HepG2 (cell line): Measurements from ENCODE around the gene CPVL. TPM values are rescaled to one million over a fixed set of nuclear protein-coding genes. Genes with fewer than 3 reads are reported as not detected.

ENCODE experiments used
- ATAC-seq: fragments of 200-7000 bp; cut with Tn5 transposase; 3 replicates; pipeline ENCODE4 v1.9.1; 2020; ENCODE audit warnings: mild to moderate bottlenecking, moderate library complexity
- Bru-seq: library from RNA; stranded (reverse); fragments of 400-500 nt; gene quantifications from one replicate; lab custom pipeline; 2021; lab: Mats Ljungman, UMichigan
- BruChase-seq, 2 experiments: library from RNA; stranded (reverse); fragments of 400-500 nt; gene quantifications; one replicate each; lab custom pipeline; 2021; lab: Mats Ljungman, UMichigan
- BruUV-seq: library from RNA; stranded (reverse); fragments of 400-500 nt; replicated peaks from 2 replicates; lab custom pipeline; 2021; lab: Mats Ljungman, UMichigan
- CTCF ChIA-PET: fragments of 300-600 bp; formaldehyde crosslinking; extraction: SDS; loops from one replicate; lab custom pipeline; 2021; ENCODE audit warnings: low total read pairs, inconsistent platforms, low intra/inter-chr PET ratio; lab: Yijun Ruan, JAX
- POLR2A ChIA-PET: fragments of 350-600 bp; sonication (Branson Sonifier 250); formaldehyde crosslinking; loops from one replicate; lab custom pipeline; 2020; ENCODE audit warnings: antibody characterized with exemption, inconsistent platforms; lab: Yijun Ruan, JAX
- DNase-seq: peaks from one replicate; pipeline ENCODE4 v3.0.0-alpha.2; 2015; ENCODE audit warnings: low spot score
- FAIRE-seq: peaks from 3 replicates; lab custom pipeline; 2011; peaks lifted over from hg19 to GRCh38; lab: Jason Lieb, UNC
- H2AFZ ChIP-seq: one replicate; pipeline ENCODE4 v1.6.1; 2011; ENCODE audit warnings: low read length, inconsistent platforms
- H3K27ac ChIP-seq: fragments of 300-600 bp; 3 replicates; pipeline ENCODE4 v1.8.0; 2011; ENCODE audit warnings: mixed run types, mild to moderate bottlenecking, mixed read lengths, low read length, inconsistent platforms; ENCODE audit not compliant: insufficient read depth; ENCODE audit errors: extremely low read length
- H3K27me3 ChIP-seq, 2 experiments: fragments of 200-600 bp in 1 of 2; 2 replicates in 1 of 2; 3 replicates in 1 of 2; pipeline versions ENCODE4 v1.6.0 to v1.8.0; 2011; ENCODE audit warnings: low read length in 2 of 2, mild to moderate bottlenecking in 2 of 2, moderate library complexity in 2 of 2, inconsistent platforms in 1 of 2; ENCODE audit not compliant: insufficient read depth in 2 of 2, control insufficient read depth in 1 of 2
- H3K36me3 ChIP-seq, 2 experiments: fragments of 200-600 bp in 1 of 2; replicated peaks in 1 of 2; 2 replicates in 1 of 2; 3 replicates in 1 of 2; pipeline versions ENCODE4 v1.5.1 to v1.8.0; 2011; ENCODE audit warnings: low read length in 2 of 2, inconsistent platforms in 1 of 2; ENCODE audit not compliant: insufficient read depth in 2 of 2, control insufficient read depth in 1 of 2
- H3K4me1 ChIP-seq: 2 replicates; pipeline ENCODE4 v1.5.1; 2012; ENCODE audit warnings: low read length, inconsistent platforms; ENCODE audit not compliant: insufficient read depth
- H3K4me2 ChIP-seq: 2 replicates; pipeline ENCODE4 v1.6.0; 2011; ENCODE audit warnings: low read depth, low read length, inconsistent platforms
- H3K4me3 ChIP-seq, 3 experiments: fragments of 200-600 bp in 1 of 3; sonication (generic), shearing (Covaris generic) in 1 of 3; replicated peaks in 1 of 3; 2 replicates each; pipeline ENCODE4 v1.5.1; 2011 to 2016; ENCODE audit warnings: low read length in 3 of 3, inconsistent platforms in 2 of 3, low read depth in 2 of 3, mild to moderate bottlenecking in 2 of 3, control low read depth in 1 of 3, mixed read lengths in 1 of 3; ENCODE audit not compliant: insufficient read depth in 1 of 3
- H3K79me2 ChIP-seq: one replicate; pipeline ENCODE4 v1.6.1; 2011; ENCODE audit warnings: low read length, inconsistent platforms; ENCODE audit not compliant: insufficient read depth
- H3K9ac ChIP-seq: 2 replicates; pipeline ENCODE4 v1.6.0; 2011; ENCODE audit warnings: mild to moderate bottlenecking, low read depth, low read length, inconsistent platforms; ENCODE audit not compliant: insufficient read depth
- H3K9me3 ChIP-seq: 2 replicates; pipeline ENCODE4 v1.5.1; 2012; ENCODE audit warnings: mild to moderate bottlenecking, low read length
- H4K20me1 ChIP-seq: 2 replicates; pipeline ENCODE4 v1.6.0; 2011; ENCODE audit warnings: inconsistent platforms, mild to moderate bottlenecking, low read length, moderate library complexity; ENCODE audit not compliant: insufficient read depth
- ARID2 ChIP-seq: sonication (generic); formaldehyde crosslinking; IDR thresholded peaks from 2 replicates; pipeline ENCODE4 v1.8.1; 2022; ENCODE audit warnings: mild to moderate bottlenecking, missing genetic modification reagents, borderline replicate concordance
- FOXO1 ChIP-seq: sonication (generic); formaldehyde crosslinking; IDR thresholded peaks from 2 replicates; pipeline ENCODE4 v1.4.0; 2020; ENCODE audit warnings: missing genetic modification reagents
- GMEB1 ChIP-seq: sonication (generic); formaldehyde crosslinking; IDR thresholded peaks from 2 replicates; pipeline ENCODE4 v1.5.1; 2020; ENCODE audit warnings: missing genetic modification reagents, mild to moderate bottlenecking, borderline replicate concordance
- HDAC6 ChIP-seq: fragments of 200-600 bp; sonication (generic); IDR thresholded peaks from 2 replicates; pipeline ENCODE4 v1.7.0; 2017; ENCODE audit warnings: mild to moderate bottlenecking, antibody characterized with exemption, low read length, low read depth
- MAFF ChIP-seq: IDR thresholded peaks from 2 replicates; pipeline ENCODE4 v1.6.1; 2011; ENCODE audit warnings: low read depth, low read length, improper control_type of control experiment
- MED8 ChIP-seq: sonication (generic); formaldehyde crosslinking; IDR thresholded peaks from 2 replicates; pipeline ENCODE4 v1.8.1; 2023; ENCODE audit warnings: mild to moderate bottlenecking, missing genetic modification reagents; ENCODE audit not compliant: insufficient replicate concordance
- PHF21A ChIP-seq: sonication (generic); formaldehyde crosslinking; IDR thresholded peaks from 2 replicates; pipeline ENCODE4 v1.5.0; 2020; ENCODE audit warnings: mild to moderate bottlenecking, missing genetic modification reagents
- SALL2 ChIP-seq: sonication (generic); formaldehyde crosslinking; IDR thresholded peaks from 2 replicates; pipeline ENCODE4 v1.8.1; 2023; ENCODE audit warnings: mild to moderate bottlenecking, missing genetic modification reagents, inconsistent platforms
- SMC3 ChIP-seq: IDR thresholded peaks from 2 replicates; pipeline ENCODE4 v1.6.1; 2011; ENCODE audit warnings: low read length, improper control_type of control experiment
- SRY ChIP-seq: sonication (generic); formaldehyde crosslinking; IDR thresholded peaks from 2 replicates; pipeline ENCODE4 v1.8.0; 2022; ENCODE audit warnings: mild to moderate bottlenecking, missing genetic modification reagents
- SSRP1 ChIP-seq: IDR thresholded peaks from 2 replicates; pipeline ENCODE4 v1.6.1; 2016; ENCODE audit warnings: control low read depth
- THAP11 ChIP-seq: IDR thresholded peaks from 2 replicates; pipeline ENCODE4 v1.6.1; 2016; ENCODE audit warnings: missing biosample characterization, missing genetic modification reagents
- ZFAT ChIP-seq: sonication (generic); formaldehyde crosslinking; conservative IDR thresholded peaks from 2 replicates; pipeline ENCODE4 v1.8.1; 2023; ENCODE audit warnings: missing genetic modification reagents, inconsistent platforms
- ZFP36L2 ChIP-seq: sonication (generic); formaldehyde crosslinking; IDR thresholded peaks from 2 replicates; pipeline ENCODE4 v1.4.0; 2020; ENCODE audit warnings: missing genetic modification reagents
- ZNF235 ChIP-seq: sonication (generic); formaldehyde crosslinking; IDR thresholded peaks from 2 replicates; pipeline ENCODE4 v1.8.1; 2023; ENCODE audit warnings: mild to moderate bottlenecking, missing genetic modification reagents, borderline replicate concordance
- ZNF317 ChIP-seq: sonication (generic); formaldehyde crosslinking; IDR thresholded peaks from 2 replicates; pipeline ENCODE4 v1.5.0; 2020; ENCODE audit warnings: mild to moderate bottlenecking, missing genetic modification reagents
- ZNF605 ChIP-seq: sonication (generic); formaldehyde crosslinking; IDR thresholded peaks from 2 replicates; pipeline ENCODE4 v1.8.0; 2022; ENCODE audit warnings: mild to moderate bottlenecking, missing genetic modification reagents
- ZNF7 ChIP-seq: IDR thresholded peaks from 2 replicates; pipeline ENCODE4 v1.6.1; 2016; ENCODE audit warnings: missing biosample characterization, missing genetic modification reagents
- ZNF776 ChIP-seq: sonication (generic); formaldehyde crosslinking; IDR thresholded peaks from 2 replicates; pipeline ENCODE4 v1.4.0; 2020; ENCODE audit warnings: mild to moderate bottlenecking, missing genetic modification reagents
- WGBS: methylation state at CpG from one replicate; pipeline ENCODE4 v1.1.6; 2017; ENCODE audit warnings: low lambda C conversion rate; 5-methylcytosine and 5-hydroxymethylcytosine counted together
- in situ Hi-C: cut with HindIII; loops from 2 replicates; pipeline ENCODE4 v1.10.0; 2017; ENCODE audit warnings: low pct_unique_long_range_greater_than_20kb; ENCODE audit not compliant: extremely low pct_ligation_motif_present
- intact Hi-C: fragments of 100-400 bp; cut with micrococcal nuclease; formaldehyde crosslinking; loops from one replicate; pipeline ENCODE4 v1.10.0; 2022; ENCODE audit not compliant: unreplicated experiment
- long read RNA-seq, 2 experiments: library from RNA in 1 of 2; library from polyadenylated mRNA in 1 of 2; stranded (forward) in 1 of 2; unstranded in 1 of 2; transcript quantifications; one replicate each; pipeline ENCODE4 v2.0.0, GENCODE V29; 2019 to 2022
- polyA minus RNA-seq, 3 experiments: library from RNA; depleted of rRNA, polyadenylated mRNA; stranded (reverse); fragments of >200 nt; gene quantifications; 2 replicates each; pipeline ENCODE4 v1.2.3, GENCODE V29; 2011; ENCODE audit warnings: low replicate concordance in 1 of 3
- polyA plus RNA-seq, 8 experiments: library from polyadenylated mRNA; depleted of rRNA in 3 of 8; stranded (reverse) in 7 of 8; unstranded in 1 of 8; fragments of >200 nt; fragmentation: Illumina TruSeq in 4 of 8; extraction: Trizol in 4 of 8; gene quantifications; 2 replicates each; pipeline versions ENCODE4 v1.2.1 to v1.2.3, GENCODE V29; 2011 to 2016; ENCODE audit warnings: low read depth in 4 of 8, missing spikeins in 1 of 8, mixed read lengths in 1 of 8; ENCODE audit not compliant: insufficient read depth in 1 of 8
- total RNA-seq, 5 experiments: library from RNA; depleted of rRNA; stranded (reverse); fragments of >200 nt; fragmentation: Illumina TruSeq; extraction: Trizol; gene quantifications; 2 replicates each; pipeline ENCODE4 v1.2.3, GENCODE V29; 2016; ENCODE audit warnings: low read depth in 1 of 5

Gene CPVL
- 30.7 and 59.2 TPM in 2 replicates for total RNA-seq (2016; rRNA removed; fragmentation: Illumina TruSeq; extraction: Trizol)
- 4.3 and 6.2 TPM in 2 replicates for total RNA-seq (2016; cell fraction: cytosol; rRNA removed; fragmentation: Illumina TruSeq; extraction: Trizol; ENCODE audit: low read depth)
- total RNA-seq (2016; cell fraction: insoluble cytoplasmic fraction; rRNA removed; fragmentation: Illumina TruSeq; extraction: Trizol): 31.2 and 60.0 TPM in 2 replicates
- total RNA-seq (2016; cell fraction: membrane; rRNA removed; fragmentation: Illumina TruSeq; extraction: Trizol): 7.0 and 7.3 TPM in 2 replicates
- 49.3 and 53.0 TPM in 2 replicates for total RNA-seq (2016; cell fraction: nucleus; rRNA removed; fragmentation: Illumina TruSeq; extraction: Trizol)
- polyA plus RNA-seq (2011; rRNA removed): 265 and 294 TPM in 2 replicates
- 146 and 189 TPM in 2 replicates for polyA plus RNA-seq (2011; cell fraction: cytosol; rRNA removed)
- polyA plus RNA-seq (2011; cell fraction: nucleus; rRNA removed): 43.3 and 47.4 TPM in 2 replicates
- polyA plus RNA-seq (2012): 82.4 and 104 TPM in 2 replicates
- polyA plus RNA-seq (2016; cell fraction: cytosol; fragmentation: Illumina TruSeq; extraction: Trizol; ENCODE audit: low read depth): 4.6 and 4.9 TPM in 2 replicates
- polyA plus RNA-seq (2016; cell fraction: insoluble cytoplasmic fraction; fragmentation: Illumina TruSeq; extraction: Trizol; ENCODE audit: low read depth): 25.0 and 26.5 TPM in 2 replicates
- 4.6 and 5.3 TPM in 2 replicates for polyA plus RNA-seq (2016; cell fraction: membrane; fragmentation: Illumina TruSeq; extraction: Trizol; ENCODE audit: low read depth)
- 57.7 and 58.9 TPM in 2 replicates for polyA plus RNA-seq (2016; cell fraction: nucleus; fragmentation: Illumina TruSeq; extraction: Trizol; ENCODE audit: insufficient read depth, low read depth)
- 27.4 and 324 TPM in 2 replicates for polyA minus RNA-seq (2011; rRNA and poly(A)+ RNA removed; ENCODE audit: low replicate concordance)
- 112 and 141 TPM in 2 replicates for polyA minus RNA-seq (2011; cell fraction: cytosol; rRNA and poly(A)+ RNA removed)
- 56.5 and 70.9 TPM in 2 replicates for polyA minus RNA-seq (2011; cell fraction: nucleus; rRNA and poly(A)+ RNA removed)
- Bru-seq, nascent RNA: percentile 48 among the genes with signal in this experiment
- BruChase-seq, experiment 1, labeled RNA remaining after a 6-hour chase: percentile 41 among the genes with signal in this experiment
- BruChase-seq, experiment 2, labeled RNA remaining after a 2-hour chase: percentile 40 among the genes with signal in this experiment
- long read RNA-seq, experiment 1, transcript CPVL-201 (13 exons, 2,091 nt): major isoform, 153 of 213 reads
- long read RNA-seq, experiment 1, transcript CPVL-202 (13 exons, 1,739 nt): minor isoform, 13 of 213 reads
- long read RNA-seq, experiment 1, partial matches to known transcripts: 26 of 213 reads
- long read RNA-seq, experiment 1, other reads (novel, unspliced or antisense): 21 of 213 reads
- long read RNA-seq, experiment 2, transcript CPVL-201 (13 exons, 2,091 nt): major isoform, 117 of 216 reads
- long read RNA-seq, experiment 2, transcript CPVL-202 (13 exons, 1,739 nt): minor isoform, 8 of 216 reads
- long read RNA-seq, experiment 2, partial matches to known transcripts: 71 of 216 reads
- long read RNA-seq, experiment 2, other reads (novel, unspliced or antisense): 20 of 216 reads

DNA sequence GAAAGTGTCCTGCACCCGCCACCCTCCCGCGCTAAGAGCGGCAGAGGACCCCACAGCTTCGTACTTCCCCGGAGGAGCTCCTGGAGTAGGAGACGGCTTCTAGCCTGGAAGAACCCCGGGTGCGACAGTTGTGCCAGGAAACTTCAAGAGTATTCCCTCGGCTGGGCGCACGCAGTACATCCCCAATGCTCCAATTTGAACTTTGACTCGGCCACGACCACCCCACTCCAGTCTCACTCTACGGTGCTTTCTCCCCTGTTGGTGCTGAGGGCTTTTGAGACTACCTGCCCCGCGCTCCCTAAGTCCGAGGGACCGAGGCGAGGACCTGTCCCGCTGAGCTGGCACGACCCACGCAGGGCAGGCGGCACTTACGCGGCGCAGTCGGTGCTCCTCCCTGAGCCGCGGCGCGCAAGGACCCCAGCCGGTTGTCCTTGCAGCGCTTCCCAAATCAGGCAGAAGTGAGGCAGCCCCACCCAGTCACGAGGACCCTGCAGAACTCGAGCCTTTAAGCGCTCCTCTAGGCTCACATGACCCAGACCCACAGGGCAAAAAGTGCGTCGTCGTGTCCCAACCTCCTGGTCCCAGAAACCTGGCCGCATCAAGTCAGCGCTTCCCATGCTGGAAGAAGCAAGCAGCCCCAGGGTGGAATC is at the start of gene CPVL:
TSS of gene CPVL (minus strand) at position 481 of the 650 bp plus-strand sequence. CDS start 25,476 bp downstream, outside the sequence.
- WGBS: 7% methylated on average over 20 of the region's 42 CpGs
- BruUV-seq: TSS peak; percentile 65
- no peaks in the 10 kb centered on the region for H4K20me1 ChIP-seq
- H3K27me3 ChIP-seq: no peaks in the 10 kb centered on the region; a peak in 1 of 5 replicates
- POLR2A ChIA-PET: interaction anchor here (0.9 to 3.0 kb wide), 11 partner anchors 11 to 265 kb away, joined by 3 to 21 read pairs (median 4); no protein-coding TSS in a partner anchor
- H3K9me3 ChIP-seq: no peaks in the 10 kb centered on the region
- peaks cover 66% of the 10 kb centered on the region for H3K4me1 ChIP-seq
- H3K36me3 ChIP-seq: no peaks in the 10 kb centered on the region
- peaks cover 23% of the 10 kb centered on the region for H3K79me2 ChIP-seq
- DNase-seq (peak; percentile 71), ATAC-seq (peak; percentile 84), FAIRE-seq (no peak)
- H3K4me3 ChIP-seq: peak within 1 kb of the TSS; percentile 75 to 85 (median 78)
- peak within 1 kb of the TSS; percentile 87 for H2AFZ ChIP-seq
- peak within 1 kb of the TSS; percentile 95 for H3K4me2 ChIP-seq
- CTCF ChIA-PET: no interaction called here
- intact Hi-C loops: no loop called here
- peak within 1 kb of the TSS; percentile 70 for H3K9ac ChIP-seq
- peak within 1 kb of the TSS; percentile 68 for H3K27ac ChIP-seq
- in situ Hi-C loops: no loop called here
- TF ChIP-seq ZFAT (CRISPR knock-in tag) (no peak), THAP11 (CRISPR knock-in tag) (no peak; the same call in 1 of the 2 replicates), ZNF776 (CRISPR knock-in tag) (no peak), ZNF317 (CRISPR knock-in tag) (no peak), FOXO1 (CRISPR knock-in tag) (no peak), SALL2 (no peak), ZNF605 (CRISPR knock-in tag) (no peak; the same call in 1 of the 2 replicates), PHF21A (CRISPR knock-in tag) (peak; percentile 19; the same call in 1 of the 2 replicates), SSRP1 (CRISPR knock-in tag) (no peak), SRY (CRISPR knock-in tag) (no peak; the same call in 1 of the 2 replicates), MED8 (CRISPR knock-in tag) (no peak), ARID2 (CRISPR knock-in tag) (peak; percentile 78; the same call in 1 of the 2 replicates), ZNF235 (CRISPR knock-in tag) (no peak), ZFP36L2 (CRISPR knock-in tag) (no peak), HDAC6 (no peak), SMC3 (no peak), MAFF (no peak), GMEB1 (CRISPR knock-in tag) (peak; percentile 50; the same call in 1 of the 2 replicates), ZNF7 (no peak)
